Right renal pelvis (tissue), 4 donors: ENCODE measurements around the gene PLD1. TPM values are rescaled to one million over a fixed set of nuclear protein-coding genes. Genes with fewer than 3 reads are reported as not detected.
"Not testable (repeated sequence)": the region's sequence is repeated elsewhere in the genome, so short reads cannot be mapped to it uniquely, and the experiment has no call there.

Source experiments
- DNase-seq, 4 donors: peaks; one replicate each; pipeline ENCODE4 v3.0.0-alpha.2; 2013; ENCODE audit warnings: low read depth in 4 of 4, low spot score in 3 of 4, missing footprints in 1 of 4
- polyA plus RNA-seq, 4 donors: library from polyadenylated mRNA; unstranded; fragments of 120-200 nt; gene quantifications; one replicate each; pipeline ENCODE4 v1.2.1, GENCODE V29; 2013; ENCODE audit not compliant: insufficient read length in 4 of 4

The PLD1 gene
- polyA plus RNA-seq, 4 donors, result 9.8 to 12.7 (median 10.9) TPM

GRCh38 chr3:171821778-171822358 lies 11.6 kb upstream of the PLD1 start:
- DNase-seq, result no peak

DNA sequence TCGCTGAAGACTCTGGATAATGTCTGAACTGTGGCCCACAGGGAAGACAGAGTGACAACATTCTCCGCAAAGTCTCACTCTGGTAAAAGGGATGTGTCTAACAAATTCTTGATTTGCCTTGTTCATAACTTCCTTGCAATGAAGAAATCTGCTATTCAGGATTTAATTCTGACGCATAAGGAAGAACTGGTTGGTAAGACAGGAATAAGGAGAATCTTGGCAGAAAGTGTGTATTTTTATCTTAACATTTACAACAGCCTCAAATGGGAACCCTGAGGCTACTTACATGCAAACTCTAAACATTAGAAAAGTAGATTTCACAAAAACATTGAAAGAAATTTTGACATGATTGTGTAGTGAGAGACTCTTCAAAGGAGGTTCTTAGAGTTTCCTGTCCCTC lies 10.8 kb upstream of the PLD1 start:
- no peak for DNase-seq

DNA sequence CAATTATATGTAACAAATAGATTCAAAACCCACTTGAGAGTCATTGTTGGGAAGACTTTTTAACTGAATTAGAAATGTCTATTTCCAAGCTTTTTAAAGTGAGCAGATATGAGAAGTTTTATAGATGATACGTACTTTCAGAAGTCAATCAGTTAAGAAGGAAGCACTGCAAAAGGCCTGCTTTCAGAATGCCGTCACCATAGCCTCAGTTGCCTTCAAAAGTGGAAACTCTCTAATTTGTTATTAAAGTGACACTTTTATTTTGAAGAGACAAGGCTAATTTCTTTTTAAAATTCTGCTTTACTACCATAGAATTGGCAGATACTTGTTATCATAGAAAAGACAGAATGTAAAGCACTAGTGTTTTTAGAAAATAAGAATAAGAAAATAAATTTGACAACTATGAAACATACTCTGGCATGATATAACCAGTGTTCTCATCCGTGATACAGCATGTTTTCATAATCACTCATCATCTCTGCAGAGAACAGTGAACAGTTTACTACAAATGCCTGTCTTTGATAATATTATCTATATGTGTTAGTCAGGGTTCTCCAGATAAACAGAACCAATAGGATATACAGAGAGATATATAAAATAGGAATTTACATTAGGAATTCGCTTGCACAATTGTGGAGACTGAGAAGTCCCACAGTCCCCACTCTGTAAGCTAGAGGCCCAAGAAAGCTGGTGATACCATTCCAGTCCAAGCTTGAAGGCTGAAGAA lies 7.0 kb upstream of the PLD1 start:
- no peak for DNase-seq

DNA sequence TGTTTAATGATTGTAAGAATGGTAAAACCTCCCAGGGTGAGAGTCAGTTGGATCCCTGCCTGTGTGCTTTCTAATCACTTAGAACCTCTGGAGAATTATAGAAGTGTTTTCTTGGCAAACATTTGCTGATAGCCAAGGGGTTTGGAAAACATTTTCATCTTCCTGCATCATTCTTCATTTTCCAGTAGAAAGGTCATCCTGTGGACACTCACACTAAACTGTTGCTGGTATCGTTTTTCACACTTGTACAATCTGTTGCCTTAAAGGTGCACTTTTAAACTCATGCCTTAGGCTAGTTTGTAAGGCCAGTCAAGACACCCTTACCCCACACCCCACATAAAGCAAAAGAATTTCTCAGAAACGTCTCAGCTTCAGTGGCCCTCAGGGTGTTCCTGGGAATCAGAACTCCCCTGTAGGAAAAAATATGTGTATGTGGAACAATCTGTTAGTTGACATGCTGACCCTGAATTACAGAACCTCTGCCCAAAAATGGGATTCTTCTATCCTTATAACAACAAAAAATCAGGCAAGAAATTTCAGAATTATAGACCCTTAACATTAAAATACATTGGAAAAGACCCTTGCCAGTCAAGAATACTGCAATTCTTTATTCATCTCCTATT lies 5.8 kb upstream of the PLD1 start:
- DNase-seq, result no peak

GRCh38 chr3:171814662-171815061 lies 4.4 kb upstream of the PLD1 start:
- DNase-seq, result not testable (repeated sequence)

GRCh38 chr3:171813897-171814460 lies 3.7 kb upstream of the PLD1 start:
- DNase-seq, result no peak

DNA sequence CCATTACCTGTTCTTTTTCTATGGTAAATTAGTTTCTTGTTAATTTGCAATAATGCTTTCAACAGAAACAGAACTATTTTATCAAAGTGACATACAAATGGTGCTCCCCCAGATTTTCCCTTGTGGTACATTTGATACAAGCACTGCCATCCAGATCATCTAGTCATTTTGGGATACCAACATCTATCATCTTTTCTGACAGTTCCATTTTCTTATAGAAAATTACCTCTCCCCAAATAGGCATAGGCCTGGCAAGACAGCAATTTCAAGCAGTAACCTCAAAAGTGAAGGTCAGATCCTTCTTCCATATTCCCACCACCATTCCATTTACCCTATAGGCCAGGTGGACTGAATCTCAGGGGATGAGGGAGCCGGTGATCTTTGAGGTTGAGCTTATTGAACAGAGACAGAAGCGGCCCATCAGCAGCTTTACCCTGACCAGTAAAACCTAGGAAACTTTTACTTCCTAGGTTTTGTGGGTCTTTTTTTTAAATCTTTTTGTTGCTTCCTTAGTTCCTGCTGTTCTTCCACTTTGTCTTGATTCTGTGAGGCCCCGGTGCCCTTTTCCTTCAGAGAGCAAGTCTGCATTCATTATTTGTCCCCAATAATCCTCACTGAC lies 3.1 kb upstream of the PLD1 start:
- no peak for DNase-seq

DNA sequence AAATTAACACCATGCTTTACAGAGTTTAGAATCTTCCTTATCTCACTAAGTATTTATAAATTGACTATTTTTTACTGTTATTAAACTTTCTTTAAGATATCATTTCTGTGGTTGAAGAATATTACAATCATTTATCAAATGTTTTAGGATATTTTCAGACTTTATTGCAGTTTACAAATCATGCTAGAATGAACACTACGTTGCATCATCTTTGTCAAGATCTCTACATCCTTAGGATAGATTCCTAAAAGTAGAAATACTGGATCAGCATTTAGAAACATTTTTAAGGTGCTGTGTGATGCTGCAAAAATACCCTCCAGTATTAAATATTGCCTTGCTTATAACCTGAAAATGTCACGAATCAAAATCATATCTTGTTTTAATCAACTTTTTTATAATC lies 2.5 kb upstream of the PLD1 start:
- DNase-seq, result no peak

- no peak for DNase-seq
These were observed 1.6 kb upstream of the PLD1 start for GRCh38 chr3:171811913-171812335.

DNA sequence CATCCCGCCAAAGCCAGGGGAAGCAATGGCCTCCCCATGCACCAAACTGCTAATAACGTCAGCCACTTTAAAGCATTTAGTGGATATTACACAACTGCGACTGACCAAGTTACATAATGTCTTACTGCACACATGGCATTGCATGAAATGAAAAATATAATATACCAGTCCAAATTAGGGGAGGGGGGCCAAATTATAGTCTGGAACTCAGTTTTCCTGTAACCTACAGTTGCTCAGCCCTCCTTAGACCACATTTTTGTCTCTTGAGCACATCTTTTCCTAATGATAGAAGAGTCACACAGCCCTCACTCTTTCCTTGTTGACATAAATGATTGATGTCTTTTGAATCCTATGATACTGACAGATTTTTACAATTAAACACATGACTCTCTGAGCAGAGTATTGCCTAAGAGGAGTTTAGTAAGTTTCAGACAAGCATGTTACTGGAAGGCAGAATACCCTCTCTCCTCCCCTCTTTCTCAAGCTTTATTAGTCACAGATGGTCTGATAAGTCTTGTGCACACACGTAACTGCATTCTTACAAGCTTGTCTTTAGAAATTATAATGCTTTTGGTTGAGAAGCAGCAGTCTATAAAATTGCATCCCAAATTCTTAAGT lies 1.1 kb upstream of the PLD1 start:
- no peak for DNase-seq

DNA sequence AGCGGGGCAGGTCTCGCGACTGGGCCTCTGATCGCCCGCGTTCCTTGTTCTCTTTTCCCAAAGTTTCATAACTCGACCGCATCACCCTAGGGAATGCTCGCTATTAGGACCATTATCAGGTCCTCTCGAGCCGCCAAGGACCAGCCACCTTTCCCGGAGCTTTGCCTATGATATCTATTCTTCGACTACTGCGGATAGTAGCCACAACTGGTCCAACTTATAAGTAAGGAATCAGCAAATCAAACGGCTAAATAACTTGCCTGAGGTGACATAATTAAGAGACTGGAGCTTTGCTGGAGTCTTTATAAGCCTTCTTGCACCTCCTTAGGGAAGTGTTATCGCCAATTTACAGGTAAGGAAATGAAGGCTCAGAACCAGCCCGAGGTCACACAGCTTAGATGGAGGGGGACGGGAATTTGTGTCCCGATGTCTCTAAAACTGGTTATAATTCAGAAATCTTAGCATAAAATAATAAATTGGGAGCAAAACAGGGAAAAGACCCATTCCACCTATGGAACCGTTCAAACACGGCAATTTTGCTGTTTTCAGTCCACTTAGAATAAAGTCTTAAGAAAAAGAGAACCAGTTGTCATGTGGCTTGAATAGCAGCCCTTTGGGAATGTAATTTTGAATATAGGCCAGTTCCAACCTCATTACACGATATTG lies 479 bp upstream of the PLD1 start:
- DNase-seq, result no peak

- DNase-seq, result no peak
These were observed 747 bp downstream of the PLD1 start for GRCh38 chr3:171809611-171809860.

DNA sequence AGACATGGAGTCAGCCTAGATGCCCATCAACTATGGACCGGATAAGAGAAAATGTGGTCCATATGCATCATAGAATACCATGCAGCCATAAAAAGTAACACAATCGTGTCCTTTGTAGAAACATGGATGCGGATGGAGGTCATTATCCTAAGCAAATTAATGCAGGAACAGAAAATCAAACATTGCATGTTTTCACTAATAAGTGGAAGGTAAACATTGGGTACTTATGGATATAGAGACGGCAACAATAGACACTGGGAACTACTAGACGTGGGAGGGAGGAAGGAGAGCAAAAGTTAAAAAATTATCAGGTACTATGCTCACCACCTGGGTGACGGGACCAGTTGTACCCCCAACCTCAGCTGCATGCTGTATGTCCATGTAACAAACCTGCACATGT lies 2.5 kb downstream of the PLD1 start:
- no peak for DNase-seq

DNA sequence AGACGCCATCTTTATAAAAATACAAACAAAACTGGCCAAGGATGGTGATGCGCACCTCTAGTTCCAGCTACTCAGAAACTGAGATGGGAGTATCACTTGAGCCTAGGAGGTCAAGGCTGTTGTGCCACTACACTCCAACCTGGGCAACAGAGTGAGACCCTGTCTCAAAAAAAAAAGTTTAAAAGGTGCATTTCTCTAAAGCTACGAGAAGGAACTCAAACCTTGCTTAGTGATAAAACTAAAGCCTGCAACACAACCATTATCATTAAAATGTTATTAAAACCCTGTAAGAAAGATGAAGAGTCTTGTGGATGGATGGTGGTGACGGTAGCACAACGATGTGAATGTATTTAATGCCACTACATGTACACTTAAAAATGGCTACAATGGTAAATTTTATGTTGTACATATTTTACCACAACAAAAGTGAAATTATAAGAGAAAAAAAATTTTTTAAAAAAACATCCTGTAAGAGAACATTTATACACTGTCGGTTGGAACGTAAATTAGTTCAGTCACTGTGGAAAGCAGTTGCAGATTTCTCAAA lies 3.1 kb downstream of the PLD1 start:
- no peak for DNase-seq

DNA sequence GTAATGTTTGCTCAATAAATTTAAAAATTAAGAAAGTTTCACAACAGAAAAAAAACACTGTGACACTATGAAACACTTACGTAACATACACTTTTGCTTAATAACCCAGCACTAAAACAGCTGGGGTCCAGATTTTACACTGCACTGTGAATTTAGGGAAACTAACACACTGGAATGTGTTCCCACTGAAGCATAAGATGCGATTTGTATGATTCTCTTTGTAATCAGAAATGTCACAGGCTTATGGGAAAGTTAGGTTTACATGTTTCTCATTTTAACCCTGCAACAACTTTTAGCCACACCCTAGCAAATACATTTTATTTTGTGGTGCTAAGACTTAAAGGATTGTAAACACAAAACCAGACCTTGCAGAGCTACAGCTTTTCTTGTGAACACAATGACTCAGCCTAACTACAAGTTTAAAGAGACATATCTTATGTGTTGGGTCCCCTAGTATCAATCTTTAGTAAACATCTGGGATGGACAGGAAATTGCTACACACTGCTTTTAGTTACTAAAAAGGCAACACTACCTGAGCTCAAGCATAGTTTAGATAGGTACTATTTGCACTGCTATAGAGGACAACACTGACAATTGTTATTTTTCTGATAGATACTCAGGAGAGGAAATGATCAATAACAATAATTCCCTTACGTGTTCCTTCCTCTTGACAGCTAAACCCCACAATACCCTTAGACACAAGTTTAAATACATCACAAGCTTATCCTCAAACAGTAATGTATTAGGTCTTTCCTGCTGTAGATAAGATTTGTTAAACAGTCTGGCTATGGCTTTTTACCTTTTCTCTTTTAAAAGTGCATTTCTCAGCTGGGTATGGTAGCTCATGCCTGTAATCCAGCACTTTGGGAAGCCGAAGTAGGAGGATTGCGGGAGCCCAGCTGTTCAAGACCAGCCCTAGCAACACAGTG lies 3.8 kb downstream of the PLD1 start:
- no peak for DNase-seq

- no peak for DNase-seq
These were observed 4.6 kb downstream of the PLD1 start for GRCh38 chr3:171805687-171806086.

DNA sequence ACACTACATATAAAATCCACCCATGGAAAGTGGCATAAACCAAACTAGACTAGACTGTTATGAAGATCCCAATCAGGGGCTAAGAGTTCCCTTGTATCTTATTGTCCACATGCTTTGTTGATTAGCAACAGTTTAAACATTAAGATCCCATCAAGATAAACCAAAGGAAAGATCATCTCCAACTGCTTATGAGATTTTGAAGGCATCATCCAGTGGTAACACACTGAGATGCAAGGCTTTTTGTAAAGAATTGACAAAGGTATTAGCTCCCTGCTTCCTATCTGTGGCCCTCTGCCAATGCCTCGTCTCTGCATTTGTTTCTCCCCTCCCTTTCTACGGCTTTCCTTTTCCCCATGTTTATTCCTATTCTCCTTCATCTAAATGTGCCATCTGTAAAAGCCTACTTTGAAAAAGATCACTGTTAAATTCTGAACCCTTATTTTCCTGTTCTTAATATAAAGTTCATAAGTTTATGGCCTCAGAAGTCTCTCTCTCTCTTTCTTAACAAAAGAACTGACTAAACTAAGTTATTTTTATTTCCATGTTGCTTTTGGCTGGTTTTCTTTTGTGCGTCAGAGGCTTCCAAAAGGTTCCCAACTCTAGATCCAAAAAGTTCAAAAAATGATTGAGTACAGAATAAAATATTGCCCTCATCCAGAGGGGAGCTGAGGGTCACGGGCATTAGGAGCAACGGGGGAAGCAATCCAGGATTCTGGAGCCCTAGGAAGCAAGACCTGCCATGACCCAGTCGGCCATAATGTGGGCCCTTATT lies 5.5 kb downstream of the PLD1 start:
- DNase-seq, result no peak

DNA sequence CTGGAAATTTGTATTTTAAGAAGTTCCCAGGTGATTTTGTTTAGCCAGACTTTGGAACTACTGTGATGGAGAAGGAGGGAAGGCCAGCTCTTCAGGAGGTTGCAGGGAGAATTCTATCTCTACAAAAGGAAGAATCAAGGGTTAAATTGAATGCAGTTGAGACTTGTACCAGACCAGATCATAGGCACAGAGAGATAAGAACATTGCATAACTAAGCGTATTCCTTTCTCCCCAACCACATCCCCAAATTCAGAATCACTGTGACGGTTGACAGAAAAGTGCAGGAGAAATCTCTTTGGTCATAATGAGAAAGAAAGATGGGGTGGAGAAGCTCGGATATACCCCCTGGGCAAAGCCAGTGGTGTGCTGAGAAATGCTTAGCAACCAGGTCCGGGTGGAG lies 7.2 kb downstream of the PLD1 start:
- DNase-seq, result no peak

- DNase-seq, result no peak
These were observed 7.7 kb downstream of the PLD1 start for GRCh38 chr3:171802590-171802956.
